ENCODE results near the gene SLC22A16. TPM values are rescaled to one million over a fixed set of nuclear protein-coding genes. Genes with fewer than 3 reads are reported as not detected.

Gene SLC22A16
- total and polyA plus RNA-seq, 2 of the 13 experiments (the other 11 are each of a cell fraction or from before 2014, with no cell fraction given), result 0.04 TPM; not detected in 1

- TF ChIP-seq ZNF652 (CRISPR knock-in tag; IDR thresholded peaks at IDR 0.05; ENCODE audit: borderline replicate concordance, low read depth), result no peak
- TF ChIP-seq CTCF (CRISPR knock-in tag; IDR thresholded peaks at IDR 0.05), result peak; percentile 67
- TF ChIP-seq KAT2B (IDR thresholded peaks at IDR 0.05; ENCODE audit: borderline replicate concordance, low read depth, low read length), result no peak
- no peak for TF ChIP-seq TBX3 (IDR thresholded peaks at IDR 0.05; ENCODE audit: borderline replicate concordance)
- TF ChIP-seq ZNF281 (CRISPR knock-in tag; IDR thresholded peaks at IDR 0.05; ENCODE audit: borderline replicate concordance), result peak; percentile 44; the same call in 1 of the 2 replicates
- TF ChIP-seq PAF1 (CRISPR knock-in tag; IDR thresholded peaks at IDR 0.05), result no peak
- no peak for TF ChIP-seq ATF1 (CRISPR knock-in tag; IDR thresholded peaks at IDR 0.05)
- TF ChIP-seq ZNF574 (CRISPR knock-in tag; IDR thresholded peaks at IDR 0.05), result peak; percentile 50
- TF ChIP-seq ZNF275 (CRISPR knock-in tag; IDR thresholded peaks at IDR 0.05; ENCODE audit: borderline replicate concordance), result no peak
- TF ChIP-seq ZFY (CRISPR knock-in tag; IDR thresholded peaks at IDR 0.05), result no peak
- no peak for TF ChIP-seq CREB1 (IDR thresholded peaks at IDR 0.05)
- no peak for TF ChIP-seq CREB1 (CRISPR knock-in tag; IDR thresholded peaks at IDR 0.05)
- no peak for TF ChIP-seq ZNF280D (CRISPR knock-in tag; IDR thresholded peaks at IDR 0.05)
- peak; percentile 75; the same call in 1 of the 2 replicates for TF ChIP-seq ZNF292 (CRISPR knock-in tag; IDR thresholded peaks at IDR 0.05; ENCODE audit: borderline replicate concordance, low read depth)
- peak; percentile 48; the same call in 1 of the 2 replicates for TF ChIP-seq ZFX (CRISPR knock-in tag; IDR thresholded peaks at IDR 0.05; ENCODE audit: low read depth)
- no peak for TF ChIP-seq PLSCR1 (CRISPR knock-in tag; IDR thresholded peaks at IDR 0.05; ENCODE audit: borderline replicate concordance)
- TF ChIP-seq ZNF263 (CRISPR knock-in tag; IDR thresholded peaks at IDR 0.05), result peak; percentile 85
- TF ChIP-seq MYNN (CRISPR knock-in tag; IDR thresholded peaks at IDR 0.05; ENCODE audit: low read depth), result no peak
Measured at GRCh38 chr6:110378552-110378951, 97.9 kb downstream of the SLC22A16 start (continued).

All from HepG2 (cell line).